HepG2 (cell line): ENCODE data around the gene NMT2. TPM values are rescaled to one million over a fixed set of nuclear protein-coding genes. Genes with fewer than 3 reads are reported as not detected.
A peak's percentile ranks its signal among the peaks of the same experiment; 100 is the strongest.

Experiments used
- ARNT2 ChIP-seq: sonication (generic); formaldehyde crosslinking; IDR thresholded peaks from 2 replicates; pipeline ENCODE4 v1.8.0; 2022; ENCODE audit warnings: mild to moderate bottlenecking, low read depth, missing genetic modification reagents, moderate library complexity
- DR1 ChIP-seq: sonication (generic); formaldehyde crosslinking; IDR thresholded peaks from 2 replicates; pipeline ENCODE4 v1.8.0; 2021; ENCODE audit warnings: mild to moderate bottlenecking, missing genetic modification reagents, inconsistent platforms
- FOXK1 ChIP-seq: sonication (generic); formaldehyde crosslinking; IDR thresholded peaks from 2 replicates; pipeline ENCODE4 v1.4.0; 2020; ENCODE audit warnings: low read depth, missing genetic modification reagents, borderline replicate concordance
- HDAC6 ChIP-seq: fragments of 200-600 bp; sonication (generic); IDR thresholded peaks from 2 replicates; pipeline ENCODE4 v1.7.0; 2017; ENCODE audit warnings: mild to moderate bottlenecking, antibody characterized with exemption, low read length, low read depth
- HOMEZ ChIP-seq: IDR thresholded peaks from 2 replicates; pipeline ENCODE4 v1.6.1; 2016; ENCODE audit warnings: low read depth
- ZBTB46 ChIP-seq: sonication (generic); formaldehyde crosslinking; IDR thresholded peaks from 2 replicates; pipeline ENCODE4 v1.4.0; 2020; ENCODE audit warnings: mild to moderate bottlenecking, missing genetic modification reagents, borderline replicate concordance
- ZNF556 ChIP-seq: sonication (generic); formaldehyde crosslinking; IDR thresholded peaks from 2 replicates; pipeline ENCODE4 v1.4.0; 2020; ENCODE audit warnings: mild to moderate bottlenecking, missing genetic modification reagents, borderline replicate concordance
- ZNF614 ChIP-seq: IDR thresholded peaks from 2 replicates; pipeline ENCODE4 v1.6.1; 2018; ENCODE audit warnings: missing biosample characterization, missing genetic modification reagents, inconsistent platforms, borderline replicate concordance
- ZNF768 ChIP-seq: sonication (generic); formaldehyde crosslinking; IDR thresholded peaks from 2 replicates; pipeline ENCODE4 v1.4.0; 2020; ENCODE audit warnings: missing genetic modification reagents
- ZNF781 ChIP-seq: sonication (generic); formaldehyde crosslinking; IDR thresholded peaks from 2 replicates; pipeline ENCODE4 v1.5.1; 2020; ENCODE audit warnings: borderline replicate concordance, mild to moderate bottlenecking, missing genetic modification reagents; ENCODE audit errors: not compliant biosample characterization
- polyA plus RNA-seq, 8 experiments: library from polyadenylated mRNA; depleted of rRNA in 3 of 8; stranded (reverse) in 7 of 8; unstranded in 1 of 8; fragments of >200 nt; fragmentation: Illumina TruSeq in 4 of 8; extraction: Trizol in 4 of 8; gene quantifications; 2 replicates each; pipeline versions ENCODE4 v1.2.1 to v1.2.3, GENCODE V29; 2011 to 2016; ENCODE audit warnings: low read depth in 4 of 8, missing spikeins in 1 of 8, mixed read lengths in 1 of 8; ENCODE audit not compliant: insufficient read depth in 1 of 8
- total RNA-seq, 5 experiments: library from RNA; depleted of rRNA; stranded (reverse); fragments of >200 nt; fragmentation: Illumina TruSeq; extraction: Trizol; gene quantifications; 2 replicates each; pipeline ENCODE4 v1.2.3, GENCODE V29; 2016; ENCODE audit warnings: low read depth in 1 of 5
- TF ChIP-seq, protein P1 (sequence below): sonication (generic); formaldehyde crosslinking; conservative IDR thresholded peaks from 2 replicates; pipeline ENCODE4 v1.4.0; 2020; ENCODE audit warnings: missing genetic modification reagents
- TF ChIP-seq, protein P2 (sequence below): sonication (generic); formaldehyde crosslinking; IDR thresholded peaks from 2 replicates; pipeline ENCODE4 v1.4.0; 2020; ENCODE audit warnings: missing genetic modification reagents, low read depth, mild to moderate bottlenecking, borderline replicate concordance

NMT2 gene
- total and polyA plus RNA-seq, 2 of the 13 experiments (the other 11 are each of a cell fraction or from before 2014, with no cell fraction given) = 10.1 to 23.8 TPM

DNA sequence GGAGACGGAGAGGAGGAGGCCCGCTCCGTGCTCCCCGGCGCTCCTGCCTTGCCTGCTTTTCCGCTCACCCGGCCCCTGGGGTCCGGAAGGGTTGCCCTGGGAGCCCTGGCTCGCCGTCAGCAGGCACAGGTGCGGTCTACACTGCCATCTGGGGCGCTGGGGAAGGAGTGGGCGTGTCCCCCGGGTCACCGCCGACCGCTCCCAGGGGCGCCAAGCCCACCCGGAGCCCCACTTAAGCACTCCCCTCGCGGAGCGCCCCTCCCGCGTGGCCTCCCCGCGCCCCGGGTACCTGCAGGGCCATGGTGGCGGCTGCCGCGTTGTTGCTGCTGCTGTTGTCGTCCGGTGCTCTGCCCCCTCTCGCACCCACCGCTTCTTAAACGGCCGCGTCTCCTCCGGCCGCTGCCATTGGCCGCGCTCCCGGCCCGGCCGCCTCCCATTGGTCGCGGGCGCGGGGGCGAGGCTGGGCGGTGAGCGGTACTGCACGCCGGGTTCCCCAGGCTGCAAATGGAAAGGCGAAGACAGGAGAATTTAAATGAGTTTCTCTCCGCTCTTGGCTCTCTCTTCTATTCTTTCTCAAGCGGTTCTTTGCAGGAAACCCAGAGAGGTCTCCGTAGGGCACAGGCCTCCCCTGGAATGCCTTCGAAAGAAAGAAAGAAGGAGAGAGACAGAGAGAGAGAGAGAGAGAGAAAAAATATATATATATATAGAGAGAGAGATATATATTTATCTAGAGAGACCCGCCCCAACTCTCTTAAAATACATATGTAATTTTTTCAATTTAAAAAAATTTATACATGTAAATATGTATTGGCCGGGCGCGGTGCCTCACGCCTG is 79.8 kb downstream of the NMT2 start, which contains the start of gene ACBD7 (continued):
- TF ChIP-seq, protein P1, sequence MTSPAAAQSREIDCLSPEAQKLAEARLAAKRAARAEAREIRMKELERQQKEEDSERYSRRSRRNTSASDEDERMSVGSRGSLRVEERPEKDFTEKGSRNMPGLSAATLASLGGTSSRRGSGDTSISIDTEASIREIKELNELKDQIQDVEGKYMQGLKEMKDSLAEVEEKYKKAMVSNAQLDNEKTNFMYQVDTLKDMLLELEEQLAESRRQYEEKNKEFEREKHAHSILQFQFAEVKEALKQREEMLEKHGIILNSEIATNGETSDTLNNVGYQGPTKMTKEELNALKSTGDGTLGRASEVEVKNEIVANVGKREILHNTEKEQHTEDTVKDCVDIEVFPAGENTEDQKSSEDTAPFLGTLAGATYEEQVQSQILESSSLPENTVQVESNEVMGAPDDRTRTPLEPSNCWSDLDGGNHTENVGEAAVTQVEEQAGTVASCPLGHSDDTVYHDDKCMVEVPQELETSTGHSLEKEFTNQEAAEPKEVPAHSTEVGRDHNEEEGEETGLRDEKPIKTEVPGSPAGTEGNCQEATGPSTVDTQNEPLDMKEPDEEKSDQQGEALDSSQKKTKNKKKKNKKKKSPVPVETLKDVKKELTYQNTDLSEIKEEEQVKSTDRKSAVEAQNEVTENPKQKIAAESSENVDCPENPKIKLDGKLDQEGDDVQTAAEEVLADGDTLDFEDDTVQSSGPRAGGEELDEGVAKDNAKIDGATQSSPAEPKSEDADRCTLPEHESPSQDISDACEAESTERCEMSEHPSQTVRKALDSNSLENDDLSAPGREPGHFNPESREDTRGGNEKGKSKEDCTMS = no peak
- TF ChIP-seq HDAC6 = no peak
- TF ChIP-seq FOXK1 (CRISPR knock-in tag) = peak; percentile 73; the same call in 1 of the 2 replicates
- TF ChIP-seq ZNF556 (CRISPR knock-in tag) = peak; percentile 59; the same call in 1 of the 2 replicates
- TF ChIP-seq HOMEZ (CRISPR knock-in tag) = no peak
- TF ChIP-seq ZNF781 = no peak
- TF ChIP-seq ZBTB46 (CRISPR knock-in tag) = no peak
- TF ChIP-seq ZNF614 (CRISPR knock-in tag) = peak; percentile 30; the same call in 1 of the 2 replicates
- TF ChIP-seq, protein P2, sequence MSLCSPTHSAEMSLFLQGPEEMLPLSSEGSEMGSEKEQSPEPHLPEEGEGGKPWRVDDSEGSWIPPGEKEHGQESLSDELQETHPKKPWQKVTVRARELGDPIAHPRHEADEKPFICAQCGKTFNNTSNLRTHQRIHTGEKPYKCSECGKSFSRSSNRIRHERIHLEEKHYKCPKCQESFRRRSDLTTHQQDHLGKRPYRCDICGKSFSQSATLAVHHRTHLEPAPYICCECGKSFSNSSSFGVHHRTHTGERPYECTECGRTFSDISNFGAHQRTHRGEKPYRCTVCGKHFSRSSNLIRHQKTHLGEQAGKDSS (CRISPR knock-in tag) = peak; percentile 76; the same call in 1 of the 2 replicates
- TF ChIP-seq DR1 = peak; percentile 60
- peak; percentile 64 for TF ChIP-seq ARNT2 (CRISPR knock-in tag)
- peak; percentile 34; the same call in 1 of the 2 replicates for TF ChIP-seq ZNF768 (CRISPR knock-in tag)
